Trophoblast cell (in vitro differentiated cells and primary cell): ENCODE measurements around the gene MRFAP1.

Experiments
- DNase-seq, 2 donors: peaks; one replicate each; pipeline ENCODE4 v3.0.0-alpha.2; 2016
- H2AFZ ChIP-seq: 2 replicates; pipeline ENCODE4 v1.6.1; 2013; ENCODE audit warnings: low read length, moderate library complexity, mild to moderate bottlenecking; ENCODE audit not compliant: insufficient read depth, poor library complexity
- H2AK5ac ChIP-seq: 2 replicates; pipeline ENCODE4 v1.6.1; 2013; ENCODE audit warnings: mild to moderate bottlenecking, low read length
- H2BK120ac ChIP-seq: 2 replicates; pipeline ENCODE4 v1.6.1; 2013; ENCODE audit warnings: low read length, mild to moderate bottlenecking, moderate library complexity; ENCODE audit not compliant: insufficient read depth, poor library complexity
- H2BK12ac ChIP-seq: 2 replicates; pipeline ENCODE4 v1.6.1; 2013; ENCODE audit warnings: mild to moderate bottlenecking, low read length, moderate library complexity
- H2BK5ac ChIP-seq: 2 replicates; pipeline ENCODE4 v1.6.1; 2013; ENCODE audit warnings: low read length, low read depth, moderate library complexity, mild to moderate bottlenecking; ENCODE audit not compliant: poor library complexity
- H3K14ac ChIP-seq: 2 replicates; pipeline ENCODE4 v1.6.1; 2013; ENCODE audit warnings: mild to moderate bottlenecking, low read length
- H3K18ac ChIP-seq: 2 replicates; pipeline ENCODE4 v1.6.1; 2013; ENCODE audit warnings: mild to moderate bottlenecking, low read length
- H3K23ac ChIP-seq: 2 replicates; pipeline ENCODE4 v1.6.1; 2013; ENCODE audit warnings: low read length
- H3K27ac ChIP-seq: 2 replicates; pipeline ENCODE4 v1.5.1; 2013; ENCODE audit warnings: low read depth, mild to moderate bottlenecking, inconsistent platforms, low read length, moderate library complexity
- H3K27me3 ChIP-seq: 2 replicates; pipeline ENCODE4 v1.6.1; 2013; ENCODE audit warnings: inconsistent platforms, mild to moderate bottlenecking, low read length, moderate library complexity; ENCODE audit not compliant: insufficient read depth
- H3K36me3 ChIP-seq, 2 experiments: 1 replicate in 1 of 2; 2 replicates in 1 of 2; pipeline ENCODE4 v1.6.1; 2013; ENCODE audit warnings: low read length in 2 of 2, mild to moderate bottlenecking in 2 of 2, moderate library complexity in 1 of 2; ENCODE audit not compliant: insufficient read depth in 2 of 2, control insufficient read depth in 1 of 2
- H3K4ac ChIP-seq: 2 replicates; pipeline ENCODE4 v1.6.1; 2013; ENCODE audit warnings: low read depth, mild to moderate bottlenecking, low read length, moderate library complexity
- H3K4me1 ChIP-seq, 2 experiments: 1 replicate in 1 of 2; 2 replicates in 1 of 2; pipeline ENCODE4 v1.6.1; 2013; ENCODE audit warnings: low read length in 2 of 2, mild to moderate bottlenecking in 2 of 2, moderate library complexity in 1 of 2; ENCODE audit not compliant: insufficient read depth in 2 of 2, control insufficient read depth in 1 of 2
- H3K4me2 ChIP-seq: 2 replicates; pipeline ENCODE4 v1.6.1; 2013; ENCODE audit warnings: inconsistent platforms, mild to moderate bottlenecking, low read length, moderate library complexity
- H3K4me3 ChIP-seq: 2 replicates; pipeline ENCODE4 v1.5.1; 2013; ENCODE audit warnings: mild to moderate bottlenecking, low read depth, low read length, inconsistent platforms
- H3K79me1 ChIP-seq: one replicate; pipeline ENCODE4 v1.6.1; 2013; ENCODE audit warnings: low read length
- H3K79me2 ChIP-seq: 2 replicates; pipeline ENCODE4 v1.6.1; 2013; ENCODE audit warnings: low read length, mild to moderate bottlenecking; ENCODE audit not compliant: control insufficient read depth, insufficient read depth, poor library complexity
- H3K9ac ChIP-seq: 2 replicates; pipeline ENCODE4 v1.6.1; 2013; ENCODE audit warnings: mild to moderate bottlenecking, low read length
- H3K9me3 ChIP-seq: 2 replicates; pipeline ENCODE4 v1.6.1; 2013; ENCODE audit warnings: low read depth, mild to moderate bottlenecking, control low read depth, inconsistent platforms, low read length; ENCODE audit not compliant: insufficient read depth
- H4K12ac ChIP-seq: 2 replicates; pipeline ENCODE4 v1.6.1; 2013; ENCODE audit warnings: low read depth, mild to moderate bottlenecking, low read length, moderate library complexity
- H4K8ac ChIP-seq: 2 replicates; pipeline ENCODE4 v1.6.1; 2013; ENCODE audit warnings: low read depth, mild to moderate bottlenecking, low read length, moderate library complexity
- H4K91ac ChIP-seq: one replicate; pipeline ENCODE4 v1.6.1; 2013; ENCODE audit warnings: low read depth, mild to moderate bottlenecking, low read length, moderate library complexity
- WGBS: extraction: QIAGEN DNeasy Blood & Tissue Kit; methylation state at CpG from one replicate; pipeline ENCODE4 v1.1.7; 2013; ENCODE audit warnings: missing lambda C conversion rate; ENCODE audit not compliant: insufficient read length, insufficient coverage; ENCODE audit errors: extremely low coverage; 5-methylcytosine and 5-hydroxymethylcytosine counted together

The MRFAP1 gene

GRCh38 chr4:6617246-6617645 lies 23.2 kb upstream of the MRFAP1 start:
- H3K23ac ChIP-seq, result no peak overlapping the region
- H2BK12ac ChIP-seq, result no peak overlapping the region
- no peak overlapping the region for H4K91ac ChIP-seq
- no peak overlapping the region for H3K4ac ChIP-seq
- no CpG with 5 or more reads among the region's 10 CpGs for WGBS
- DNase-seq, result no peak
- no peak overlapping the region for H2AFZ ChIP-seq
- H2BK120ac ChIP-seq, result no peak overlapping the region
- H2AK5ac ChIP-seq, result no peak overlapping the region
- no peak overlapping the region for H2BK5ac ChIP-seq
- H3K9ac ChIP-seq, result no peak overlapping the region
- no peak overlapping the region for H3K27ac ChIP-seq
- H3K36me3 ChIP-seq, result peaks cover 8 to 16% of the 10 kb centered on the region in 2 experiments
- H3K4me1 ChIP-seq, result no peaks in the 10 kb centered on the region
- no peaks in the 10 kb centered on the region for H3K79me1 ChIP-seq
- H3K18ac ChIP-seq, result no peak overlapping the region
- no peak overlapping the region for H4K12ac ChIP-seq
- no peak overlapping the region for H3K4me3 ChIP-seq
- H3K9me3 ChIP-seq, result peaks cover 2% of the 10 kb centered on the region
- no peak overlapping the region for H3K14ac ChIP-seq
- H3K79me2 ChIP-seq, result no peaks in the 10 kb centered on the region
- H3K4me2 ChIP-seq, result no peak overlapping the region
- no peak overlapping the region for H4K8ac ChIP-seq
- no peaks in the 10 kb centered on the region for H3K27me3 ChIP-seq

DNA sequence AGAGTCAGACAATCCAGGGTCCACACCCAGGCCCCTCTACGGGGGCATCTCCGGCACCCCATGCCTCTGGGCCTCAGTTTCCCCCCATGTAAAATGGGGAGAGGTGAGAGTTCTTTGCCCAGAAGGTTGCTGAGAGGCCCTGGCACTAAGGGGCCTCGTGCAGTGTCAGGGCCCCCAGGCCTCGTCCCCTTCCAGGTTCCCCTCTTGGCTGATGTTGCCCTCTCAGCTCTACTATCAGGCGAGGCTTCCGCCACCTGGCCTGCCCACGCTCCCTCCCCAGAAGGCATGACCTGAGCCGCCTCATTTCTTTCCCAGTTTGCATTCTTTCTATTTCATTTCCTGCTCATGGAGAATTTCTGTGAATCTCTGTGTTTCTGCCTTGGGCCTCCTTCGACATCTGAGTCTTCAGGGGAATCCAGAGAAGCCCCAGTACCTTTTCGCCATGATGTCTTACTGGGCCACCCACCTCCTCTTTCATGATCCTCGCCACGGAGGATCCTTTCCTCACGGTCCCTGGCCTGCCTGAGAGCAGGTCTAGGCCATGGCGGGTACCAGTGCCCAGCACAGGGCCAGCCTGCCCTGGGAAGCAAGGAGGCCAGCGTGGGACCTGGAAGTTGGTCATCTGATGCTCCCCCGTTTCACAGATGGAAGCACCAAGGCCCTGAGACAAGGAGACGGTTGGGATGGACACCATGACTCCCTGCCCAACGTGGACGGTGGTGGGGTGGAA lies 21.9 kb upstream of the MRFAP1 start:
- H3K36me3 ChIP-seq, result peaks cover 6 to 16% of the 10 kb centered on the region in 2 experiments
- no peak overlapping the region for H3K14ac ChIP-seq
- no peaks in the 10 kb centered on the region for H3K27me3 ChIP-seq
- H3K9me3 ChIP-seq, result peaks cover 2% of the 10 kb centered on the region
- H3K18ac ChIP-seq, result no peak overlapping the region
- H3K4me1 ChIP-seq, result no peaks in the 10 kb centered on the region
- no peaks in the 10 kb centered on the region for H3K79me2 ChIP-seq
- H3K23ac ChIP-seq, result no peak overlapping the region
- H3K4me2 ChIP-seq, result no peak overlapping the region
- H3K27ac ChIP-seq, result no peak overlapping the region
- H4K12ac ChIP-seq, result no peak overlapping the region
- no peak overlapping the region for H3K9ac ChIP-seq
- H4K8ac ChIP-seq, result no peak overlapping the region
- no peak overlapping the region for H2BK120ac ChIP-seq
- H3K79me1 ChIP-seq, result no peaks in the 10 kb centered on the region
- no peak overlapping the region for H4K91ac ChIP-seq
- DNase-seq, result no peak
- no peak overlapping the region for H3K4ac ChIP-seq
- no peak overlapping the region for H2AK5ac ChIP-seq
- H2AFZ ChIP-seq, result no peak overlapping the region
- no peak overlapping the region for H3K4me3 ChIP-seq
- no peak overlapping the region for H2BK5ac ChIP-seq
- WGBS, result no CpG with 5 or more reads among the region's 19 CpGs
- no peak overlapping the region for H2BK12ac ChIP-seq

DNA sequence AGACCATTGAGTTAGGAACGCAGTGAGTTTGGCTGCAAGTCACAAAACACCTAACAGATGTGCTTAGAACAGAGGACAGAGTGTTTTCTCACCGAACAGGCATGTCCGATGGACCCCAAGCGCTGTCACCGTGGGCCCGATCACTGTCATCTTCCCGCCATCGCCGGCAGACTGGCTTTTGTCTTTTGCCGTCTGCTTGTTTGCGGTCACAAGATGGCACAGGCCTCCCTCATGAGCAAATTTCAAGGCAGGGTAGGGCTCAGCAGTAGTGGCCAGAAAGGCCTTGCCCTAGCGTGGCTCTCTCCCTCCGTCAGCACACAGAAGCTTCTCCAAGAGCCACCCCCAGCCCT lies 21.4 kb upstream of the MRFAP1 start:
- DNase-seq, result no peak
- no peak overlapping the region for H3K9ac ChIP-seq
- no peak overlapping the region for H3K14ac ChIP-seq
- no peak overlapping the region for H4K8ac ChIP-seq
- no peak overlapping the region for H3K4ac ChIP-seq
- H3K36me3 ChIP-seq, result peaks cover 6 to 16% of the 10 kb centered on the region in 2 experiments
- H2AFZ ChIP-seq, result no peak overlapping the region
- H2AK5ac ChIP-seq, result no peak overlapping the region
- no peak overlapping the region for H2BK12ac ChIP-seq
- no peak overlapping the region for H3K18ac ChIP-seq
- H3K9me3 ChIP-seq, result peaks cover 2% of the 10 kb centered on the region
- no peaks in the 10 kb centered on the region for H3K79me1 ChIP-seq
- no peak overlapping the region for H2BK120ac ChIP-seq
- H3K79me2 ChIP-seq, result no peaks in the 10 kb centered on the region
- no peaks in the 10 kb centered on the region for H3K27me3 ChIP-seq
- no peak overlapping the region for H2BK5ac ChIP-seq
- no peak overlapping the region for H3K4me2 ChIP-seq
- H3K4me1 ChIP-seq, result no peaks in the 10 kb centered on the region
- no peak overlapping the region for H4K91ac ChIP-seq
- no peak overlapping the region for H3K23ac ChIP-seq
- H3K27ac ChIP-seq, result no peak overlapping the region
- H4K12ac ChIP-seq, result no peak overlapping the region
- WGBS, result no CpG with 5 or more reads among the region's 13 CpGs
- no peak overlapping the region for H3K4me3 ChIP-seq

- Histone ChIP-seq H3K23ac (no peak overlapping the region), H2BK12ac (no peak overlapping the region), H2BK120ac (no peak overlapping the region), H3K9me3 (peaks cover 2% of the 10 kb centered on the region), H3K18ac (no peak overlapping the region), H3K14ac (no peak overlapping the region), H3K4me3 (no peak overlapping the region), H2AFZ (no peak overlapping the region), H2BK5ac (no peak overlapping the region), H3K9ac (no peak overlapping the region), H3K79me1 (no peaks in the 10 kb centered on the region), H4K8ac (no peak overlapping the region), H3K4me2 (no peak overlapping the region), H3K27me3 (no peaks in the 10 kb centered on the region), H4K12ac (no peak overlapping the region), H3K4me1 (no peaks in the 10 kb centered on the region), H3K4ac (no peak overlapping the region), H2AK5ac (no peak overlapping the region), H3K27ac (no peak overlapping the region), H3K36me3 (peaks cover 6 to 16% of the 10 kb centered on the region in 2 experiments), H3K79me2 (no peaks in the 10 kb centered on the region), H4K91ac (no peak overlapping the region)
- no peak for DNase-seq
- no CpG with 5 or more reads among the region's 24 CpGs for WGBS
Measured at GRCh38 chr4:6619466-6620255, 20.8 kb upstream of the MRFAP1 start.
